ENCODE data around the gene SLC7A1. TPM values are rescaled to one million over a fixed set of nuclear protein-coding genes. Genes with fewer than 3 reads are reported as not detected.

The SLC7A1 gene
- total RNA-seq, 5 donors from 2014 or later (not counting 1 experiment from before 2014, with no cell fraction given) = 20.0 to 62.9 (median 57.9) TPM

DNA sequence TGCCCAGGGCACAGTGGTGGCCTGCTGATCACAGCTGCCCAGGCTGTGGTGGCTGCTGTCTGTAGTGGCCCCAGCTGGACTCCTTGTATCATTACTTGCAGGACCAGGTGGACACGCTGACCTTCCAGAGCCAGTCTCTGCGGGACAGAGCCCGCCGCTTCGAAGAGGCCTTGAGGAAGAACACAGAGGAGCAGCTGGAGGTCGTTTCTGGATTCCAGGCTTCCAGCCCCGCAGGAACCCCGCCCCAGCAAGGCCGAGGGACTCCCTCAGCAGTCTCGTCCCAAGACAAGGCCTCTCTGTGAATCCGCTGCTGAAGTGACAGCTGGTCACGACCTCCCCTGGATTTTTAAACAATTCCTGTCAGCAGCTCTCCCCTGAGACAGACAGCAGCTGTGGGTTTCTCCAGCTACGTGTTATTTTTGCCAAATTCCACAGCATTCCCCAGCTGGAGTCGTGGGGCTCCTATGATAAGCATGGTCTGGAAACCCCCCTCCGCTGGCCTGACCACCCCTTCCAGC is 98.3 kb downstream of the SLC7A1 start:
- DNase-seq (no peak), ATAC-seq (replicated peaks in 1 of 4) (no peak)
- Mint-ChIP-seq H3K27ac (no peak overlapping the region), H3K27me3 (peaks cover 24 to 29% of the 10 kb centered on the region in 2 donors), H3K4me1 (peaks cover 6 to 12% (median 8%) of the 10 kb centered on the region in 3 donors), H3K4me3 (no peak overlapping the region), H3K36me3 (no peaks in the 10 kb centered on the region), H3K9me3 (no peaks in the 10 kb centered on the region)
- WGBS (ENCODE audit: insufficient coverage) = 75% methylated on average over 14 of the region's 15 CpGs
- Histone ChIP-seq H3K4me3 (ENCODE audit: control insufficient read depth in 1 of 2, extremely low read depth in 1 of 2, low read length in 1 of 2) (no peak overlapping the region), H3K4me1 (ENCODE audit: control insufficient read depth in 1 of 2, extremely low read depth in 1 of 2, insufficient read depth in 2 of 2, low read length in 2 of 2) (peaks cover 0 to 4% of the 10 kb centered on the region in 2 experiments), H3K27me3 (replicated peaks in 1 of 2; ENCODE audit: control insufficient read depth in 2 of 2, extremely low read depth in 1 of 2, insufficient read depth in 2 of 2, low read length in 1 of 2) (peaks cover 0 to 55% of the 10 kb centered on the region in 2 experiments), H3K36me3 (ENCODE audit: control insufficient read depth in 2 of 2, extremely low read depth in 1 of 2, insufficient read depth in 1 of 2, low read length in 1 of 2) (no peaks in the 10 kb centered on the region), H3K27ac (ENCODE audit: low read length) (no peak overlapping the region), H3K9me3 (no peaks in the 10 kb centered on the region)
- CTCF ChIA-PET = no interaction called here
- POLR2A ChIA-PET = no interaction called here

DNA sequence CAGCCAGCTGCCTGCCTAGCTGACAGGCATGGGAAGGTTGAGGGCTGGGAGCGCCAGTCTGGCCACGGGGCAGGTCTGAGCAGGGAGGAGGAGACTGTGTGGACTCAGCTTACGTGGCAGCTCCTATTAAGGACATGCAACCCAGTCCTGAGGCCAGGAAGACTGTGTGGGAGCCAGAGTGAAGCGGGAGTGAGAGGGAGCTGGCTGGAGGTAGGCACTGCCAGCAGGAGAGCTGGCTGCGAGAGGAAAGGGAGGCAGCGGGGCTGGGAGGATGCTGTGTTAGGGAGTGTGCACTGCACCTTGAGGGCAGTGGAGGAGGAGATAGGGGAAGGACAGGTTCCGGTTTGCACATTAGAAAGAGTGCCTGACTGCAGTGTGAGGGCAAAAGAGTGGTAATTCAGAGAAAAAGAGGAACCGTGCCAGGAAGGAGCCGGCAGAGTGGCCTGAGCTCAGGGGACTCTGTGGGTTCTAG is 99.2 kb downstream of the SLC7A1 start:
- WGBS (ENCODE audit: insufficient coverage) = 8% methylated on average over 9 of the region's 9 CpGs
- H3K9me3 ChIP-seq = no peaks in the 10 kb centered on the region
- H3K27me3 Mint-ChIP-seq = peaks cover 22 to 24% of the 10 kb centered on the region in 2 donors
- H3K27ac Mint-ChIP-seq = no peak overlapping the region
- ChIA-PET POLR2A (interaction anchor here in 1 of 2 donors (0.6 kb wide), 1 partner anchor 1724 kb away, joined by 3 read pairs; no protein-coding TSS in a partner anchor), CTCF (interaction anchor here in 1 of 2 donors (1.4 kb wide), 1 partner anchor 11 kb away, joined by 4 read pairs; no protein-coding TSS in a partner anchor)
- H3K4me1 ChIP-seq (ENCODE audit: control insufficient read depth in 1 of 2, extremely low read depth in 1 of 2, insufficient read depth in 2 of 2, low read length in 2 of 2) = peaks cover 0 to 4% of the 10 kb centered on the region in 2 experiments
- no peak overlapping the region for H3K4me3 ChIP-seq (ENCODE audit: control insufficient read depth in 1 of 2, extremely low read depth in 1 of 2, low read length in 1 of 2)
- no peak overlapping the region for H3K4me3 Mint-ChIP-seq
- no peaks in the 10 kb centered on the region for H3K9me3 Mint-ChIP-seq
- H3K4me1 Mint-ChIP-seq = peaks cover 6 to 12% (median 8%) of the 10 kb centered on the region in 3 donors
- H3K36me3 ChIP-seq (ENCODE audit: control insufficient read depth in 2 of 2, extremely low read depth in 1 of 2, insufficient read depth in 1 of 2, low read length in 1 of 2) = no peaks in the 10 kb centered on the region
- no peak overlapping the region for H3K27ac ChIP-seq (ENCODE audit: low read length)
- peak in 1 of 35 experiments; percentile 5 for DNase-seq
- peaks cover 0 to 51% of the 10 kb centered on the region in 2 experiments for H3K27me3 ChIP-seq (replicated peaks in 1 of 2; ENCODE audit: control insufficient read depth in 2 of 2, extremely low read depth in 1 of 2, insufficient read depth in 2 of 2, low read length in 1 of 2)
- H3K36me3 Mint-ChIP-seq = no peaks in the 10 kb centered on the region
- peak in 3 of 4 experiments; percentile 10 to 46 (median 13) for ATAC-seq (replicated peaks in 1 of 4)

DNA sequence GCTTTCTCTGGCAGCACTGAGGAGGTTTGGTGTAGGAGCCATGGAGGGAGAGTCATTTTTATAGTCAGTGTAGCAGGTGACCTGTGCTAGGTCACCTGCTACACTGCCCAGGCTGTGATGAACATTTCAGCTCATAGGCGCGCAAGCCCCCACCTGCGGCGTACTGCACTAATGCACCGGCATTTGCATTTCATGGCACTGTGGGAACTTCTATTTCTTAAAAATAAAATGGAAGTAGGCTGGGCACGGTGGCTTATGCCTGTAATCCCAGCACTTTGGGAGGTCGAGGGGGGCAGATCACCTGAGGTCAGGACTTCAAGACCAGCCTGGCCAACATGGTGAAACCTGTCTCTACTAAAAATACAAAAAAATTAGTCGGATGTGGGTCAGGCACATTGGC is 101.0 kb downstream of the SLC7A1 start:
- Histone ChIP-seq H3K4me1 (ENCODE audit: control insufficient read depth in 1 of 2, extremely low read depth in 1 of 2, insufficient read depth in 2 of 2, low read length in 2 of 2) (peaks cover 0 to 4% of the 10 kb centered on the region in 2 experiments), H3K27me3 (replicated peaks in 1 of 2; ENCODE audit: control insufficient read depth in 2 of 2, extremely low read depth in 1 of 2, insufficient read depth in 2 of 2, low read length in 1 of 2) (peaks cover 0 to 42% of the 10 kb centered on the region in 2 experiments), H3K4me3 (ENCODE audit: control insufficient read depth in 1 of 2, extremely low read depth in 1 of 2, low read length in 1 of 2) (no peak overlapping the region), H3K9me3 (no peaks in the 10 kb centered on the region), H3K36me3 (ENCODE audit: control insufficient read depth in 2 of 2, extremely low read depth in 1 of 2, insufficient read depth in 1 of 2, low read length in 1 of 2) (no peaks in the 10 kb centered on the region), H3K27ac (ENCODE audit: low read length) (no peak overlapping the region)
- 87% methylated on average over 6 of the region's 8 CpGs for WGBS (ENCODE audit: insufficient coverage)
- Mint-ChIP-seq H3K27ac (no peak overlapping the region), H3K9me3 (no peaks in the 10 kb centered on the region), H3K27me3 (peaks cover 20 to 22% of the 10 kb centered on the region in 2 donors), H3K4me1 (peaks cover 6 to 12% (median 8%) of the 10 kb centered on the region in 3 donors), H3K36me3 (no peaks in the 10 kb centered on the region), H3K4me3 (no peak overlapping the region)
- no peak for ATAC-seq (replicated peaks in 1 of 4)
- DNase-seq = no peak
- POLR2A ChIA-PET = no interaction called here
- CTCF ChIA-PET = interaction anchor here in 1 of 2 donors (0.6 kb wide), 1 partner anchor 657 kb away, joined by 4 read pairs; no protein-coding TSS in a partner anchor

DNA sequence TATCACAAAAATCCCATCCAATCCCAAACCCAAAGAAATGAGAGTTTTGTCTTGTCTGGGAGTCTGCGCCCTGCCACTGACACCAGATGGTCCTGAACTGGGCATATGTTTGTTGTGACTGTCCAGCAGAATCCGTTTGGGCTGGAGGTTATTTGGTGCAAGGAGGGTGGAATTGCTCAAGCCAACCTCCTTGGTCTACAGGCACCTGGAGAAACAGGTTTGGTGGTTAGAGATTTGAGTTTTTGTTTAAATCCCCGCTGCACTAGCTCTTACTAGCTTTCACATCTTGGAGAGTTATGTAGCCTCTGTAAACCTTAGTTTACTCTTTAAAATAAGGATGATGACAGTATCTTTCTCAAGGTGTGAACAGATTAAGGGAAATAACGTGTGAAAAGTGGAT is 101.7 kb downstream of the SLC7A1 start:
- no peak for ATAC-seq (replicated peaks in 1 of 4)
- Mint-ChIP-seq H3K4me3 (no peak overlapping the region), H3K27ac (no peak overlapping the region), H3K9me3 (no peaks in the 10 kb centered on the region), H3K36me3 (no peaks in the 10 kb centered on the region), H3K27me3 (peaks cover 20 to 22% of the 10 kb centered on the region in 2 donors), H3K4me1 (peaks cover 6 to 12% (median 8%) of the 10 kb centered on the region in 3 donors)
- Histone ChIP-seq H3K27ac (ENCODE audit: low read length) (no peak overlapping the region), H3K36me3 (ENCODE audit: control insufficient read depth in 2 of 2, extremely low read depth in 1 of 2, insufficient read depth in 1 of 2, low read length in 1 of 2) (no peaks in the 10 kb centered on the region), H3K9me3 (no peaks in the 10 kb centered on the region), H3K4me1 (ENCODE audit: control insufficient read depth in 1 of 2, extremely low read depth in 1 of 2, insufficient read depth in 2 of 2, low read length in 2 of 2) (peaks cover 0 to 4% of the 10 kb centered on the region in 2 experiments), H3K4me3 (ENCODE audit: control insufficient read depth in 1 of 2, extremely low read depth in 1 of 2, low read length in 1 of 2) (no peak overlapping the region), H3K27me3 (replicated peaks in 1 of 2; ENCODE audit: control insufficient read depth in 2 of 2, extremely low read depth in 1 of 2, insufficient read depth in 2 of 2, low read length in 1 of 2) (peaks cover 0 to 41% of the 10 kb centered on the region in 2 experiments)
- ChIA-PET POLR2A (no interaction called here), CTCF (no interaction called here)
- WGBS (ENCODE audit: insufficient coverage) = 83% methylated on average over 1 of the region's 4 CpGs
- DNase-seq = no peak

DNA sequence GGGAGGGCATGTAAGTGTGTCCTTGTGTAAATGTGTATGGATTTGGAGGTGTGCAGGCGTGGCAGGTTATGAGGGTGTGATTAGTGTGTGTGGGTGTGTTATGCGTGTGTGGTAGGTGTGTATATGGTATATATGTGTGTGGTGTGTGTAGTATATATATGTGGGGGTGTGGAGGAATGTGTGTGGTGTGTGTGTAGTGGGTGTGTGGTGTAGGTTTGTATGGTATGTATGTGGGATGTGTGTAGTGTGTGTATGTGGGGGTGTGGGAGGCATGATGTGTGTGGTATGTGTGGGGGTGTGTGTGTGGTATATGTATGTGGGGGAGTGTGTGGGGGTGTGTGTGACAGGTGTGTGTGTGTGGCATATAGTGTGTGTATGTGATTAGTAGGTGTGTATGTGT is 104.2 kb downstream of the SLC7A1 start:
- no peak overlapping the region for H3K4me3 ChIP-seq (ENCODE audit: control insufficient read depth in 1 of 2, extremely low read depth in 1 of 2, low read length in 1 of 2)
- Mint-ChIP-seq H3K27me3 (peaks cover 21 to 24% of the 10 kb centered on the region in 2 donors), H3K27ac (no peak overlapping the region), H3K4me3 (no peak overlapping the region), H3K4me1 (peaks cover 4 to 6% (median 5%) of the 10 kb centered on the region in 3 donors), H3K36me3 (no peaks in the 10 kb centered on the region), H3K9me3 (no peaks in the 10 kb centered on the region)
- no peaks in the 10 kb centered on the region for H3K9me3 ChIP-seq
- no peaks in the 10 kb centered on the region for H3K36me3 ChIP-seq (ENCODE audit: control insufficient read depth in 2 of 2, extremely low read depth in 1 of 2, insufficient read depth in 1 of 2, low read length in 1 of 2)
- POLR2A ChIA-PET = no interaction called here
- H3K27ac ChIP-seq (ENCODE audit: low read length) = no peak overlapping the region
- H3K4me1 ChIP-seq (ENCODE audit: control insufficient read depth in 1 of 2, extremely low read depth in 1 of 2, insufficient read depth in 2 of 2, low read length in 2 of 2) = peaks cover 0 to 2% of the 10 kb centered on the region in 2 experiments
- ATAC-seq (replicated peaks in 1 of 4) = no peak
- H3K27me3 ChIP-seq (replicated peaks in 1 of 2; ENCODE audit: control insufficient read depth in 2 of 2, extremely low read depth in 1 of 2, insufficient read depth in 2 of 2, low read length in 1 of 2) = peaks cover 0 to 29% of the 10 kb centered on the region in 2 experiments
- DNase-seq = no peak
- WGBS (ENCODE audit: insufficient coverage) = 95% methylated on average over 2 of the region's 2 CpGs
- CTCF ChIA-PET = no interaction called here

DNA sequence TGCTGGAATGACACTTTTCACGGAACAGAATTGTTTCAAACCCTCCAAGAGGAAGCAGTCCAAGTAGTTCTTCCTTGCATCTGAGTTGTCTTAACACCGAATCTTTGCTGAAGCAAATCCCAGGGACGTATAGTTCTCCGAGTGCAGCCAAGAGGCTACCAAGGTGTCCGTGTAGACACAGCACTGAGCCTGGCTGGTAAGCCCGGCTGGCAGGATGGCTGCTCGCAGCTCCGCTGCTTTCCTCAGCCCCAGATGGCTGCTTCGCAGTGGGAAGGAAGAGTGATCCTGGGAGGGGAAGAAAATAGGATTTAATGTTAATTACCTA is 105.0 kb downstream of the SLC7A1 start:
- DNase-seq (no peak), ATAC-seq (replicated peaks in 1 of 4) (no peak)
- no peaks in the 10 kb centered on the region for H3K36me3 Mint-ChIP-seq
- no peak overlapping the region for H3K27ac ChIP-seq (ENCODE audit: low read length)
- ChIA-PET POLR2A (no interaction called here), CTCF (no interaction called here)
- no peaks in the 10 kb centered on the region for H3K36me3 ChIP-seq (ENCODE audit: control insufficient read depth in 2 of 2, extremely low read depth in 1 of 2, insufficient read depth in 1 of 2, low read length in 1 of 2)
- 89% methylated on average over 7 of the region's 9 CpGs for WGBS (ENCODE audit: insufficient coverage)
- no peaks in the 10 kb centered on the region for H3K9me3 Mint-ChIP-seq
- peaks cover 0 to 22% of the 10 kb centered on the region in 2 experiments for H3K27me3 ChIP-seq (replicated peaks in 1 of 2; ENCODE audit: control insufficient read depth in 2 of 2, extremely low read depth in 1 of 2, insufficient read depth in 2 of 2, low read length in 1 of 2)
- H3K4me3 ChIP-seq (ENCODE audit: control insufficient read depth in 1 of 2, extremely low read depth in 1 of 2, low read length in 1 of 2) = no peak overlapping the region
- no peaks in the 10 kb centered on the region for H3K4me1 ChIP-seq (ENCODE audit: control insufficient read depth in 1 of 2, extremely low read depth in 1 of 2, insufficient read depth in 2 of 2, low read length in 2 of 2)
- H3K9me3 ChIP-seq = no peaks in the 10 kb centered on the region
- no peak overlapping the region for H3K27ac Mint-ChIP-seq
- H3K4me1 Mint-ChIP-seq = no peaks in the 10 kb centered on the region
- H3K4me3 Mint-ChIP-seq = no peak overlapping the region
- peaks cover 13 to 17% of the 10 kb centered on the region in 2 donors for H3K27me3 Mint-ChIP-seq

Data from T-cell (primary cell).